Middle frontal gyrus (tissue), 1 donor: ENCODE measurements around the gene UACA.

Source experiments
- DNase-seq: peaks from one replicate; pipeline ENCODE4 v3.0.0-alpha.2; 2015; ENCODE audit warnings: low spot score; ENCODE audit errors: extremely low spot score

UACA gene

GRCh38 chr15:70788114-70789049 is 25.0 kb upstream of the UACA start:
- no peak for DNase-seq

GRCh38 chr15:70786996-70787395 is 23.6 kb upstream of the UACA start:
- DNase-seq = no peak

- DNase-seq = no peak
Measured at GRCh38 chr15:70783610-70784022, 20.3 kb upstream of the UACA start.

- no peak for DNase-seq
Measured at GRCh38 chr15:70783041-70783440, 19.7 kb upstream of the UACA start.

GRCh38 chr15:70781236-70781635 is 17.9 kb upstream of the UACA start:
- DNase-seq = no peak

GRCh38 chr15:70778258-70779076 is 15.1 kb upstream of the UACA start:
- DNase-seq = no peak

- no peak for DNase-seq
Measured at GRCh38 chr15:70777170-70777926, 14.0 kb upstream of the UACA start.

GRCh38 chr15:70775160-70775559 is 11.8 kb upstream of the UACA start:
- DNase-seq = no peak

- no peak for DNase-seq
Measured at GRCh38 chr15:70772402-70772801, 9.0 kb upstream of the UACA start.

GRCh38 chr15:70770863-70771262 is 7.5 kb upstream of the UACA start:
- DNase-seq = no peak

GRCh38 chr15:70768257-70768883 is 5.0 kb upstream of the UACA start:
- DNase-seq = no peak

GRCh38 chr15:70767667-70768066 is 4.3 kb upstream of the UACA start:
- DNase-seq = no peak

- no peak for DNase-seq
Measured at GRCh38 chr15:70766597-70766996, 3.2 kb upstream of the UACA start.

GRCh38 chr15:70765504-70766281 is 2.3 kb upstream of the UACA start:
- DNase-seq = no peak

GRCh38 chr15:70763950-70764730 is 782 bp upstream of the UACA start:
- no peak for DNase-seq

- no peak for DNase-seq
Measured at GRCh38 chr15:70762469-70763119, 764 bp downstream of the UACA start.

GRCh38 chr15:70761931-70762468 is 1.4 kb downstream of the UACA start:
- no peak for DNase-seq

GRCh38 chr15:70761046-70761445 is 2.3 kb downstream of the UACA start:
- DNase-seq = no peak
